CD4-positive, alpha-beta T cell (primary cell): ENCODE measurements around the gene FOLR1. TPM values are rescaled to one million over a fixed set of nuclear protein-coding genes. Genes with fewer than 3 reads are reported as not detected.
A peak's percentile ranks its signal among the peaks of the same experiment; 100 is the strongest.

Source experiments
- ATAC-seq: fragments of 200-7000 bp; cut with Tn5 transposase; one replicate; pipeline ENCODE4 v1.10.0; 2022; ENCODE audit warnings: mild to moderate bottlenecking; ENCODE audit not compliant: poor library complexity
- CTCF ChIA-PET: fragments of 350-600 bp; sonication (Branson Sonifier 250); formaldehyde crosslinking; loops from one replicate; lab custom pipeline; 2021; ENCODE audit warnings: antibody characterized with exemption, inconsistent platforms; lab: Charles Lee
- POLR2A ChIA-PET: fragments of 350-600 bp; sonication (Branson Sonifier 250); formaldehyde crosslinking; loops from one replicate; lab custom pipeline; 2021; ENCODE audit warnings: antibody characterized with exemption, inconsistent platforms; lab: Charles Lee
- DNase-seq, 14 experiments: peaks; one replicate each; pipeline ENCODE4 v3.0.0-alpha.2; 2013 to 2020; ENCODE audit warnings: mixed read lengths in 2 of 14
- H3K27ac ChIP-seq, 2 donors: one replicate each; pipeline versions ENCODE4 v1.5.1 to v1.7.0; 2013; ENCODE audit warnings: low read length in 2 of 2, low read depth in 1 of 2, mild to moderate bottlenecking in 1 of 2
- H3K27me3 ChIP-seq, 2 experiments: 1 replicate in 1 of 2; 2 replicates in 1 of 2; pipeline versions ENCODE4 v1.6.1 to v1.7.0; 2013; ENCODE audit warnings: low read length in 2 of 2, control low read depth in 1 of 2, mild to moderate bottlenecking in 1 of 2, moderate library complexity in 1 of 2; ENCODE audit not compliant: insufficient read depth in 2 of 2, control insufficient read depth in 1 of 2
- H3K36me3 ChIP-seq: one replicate; pipeline ENCODE4 v1.6.1; 2013; ENCODE audit warnings: low read length, control low read depth; ENCODE audit not compliant: insufficient read depth
- H3K4me1 ChIP-seq: one replicate; pipeline ENCODE4 v1.6.1; 2013; ENCODE audit warnings: low read length, control low read depth; ENCODE audit not compliant: insufficient read depth
- H3K4me3 ChIP-seq: one replicate; pipeline ENCODE4 v1.5.1; 2013; ENCODE audit warnings: mild to moderate bottlenecking, low read length, moderate library complexity
- H3K9me3 ChIP-seq, 2 experiments: 1 replicate in 1 of 2; 2 replicates in 1 of 2; pipeline versions ENCODE4 v1.6.1 to v1.7.0; 2013; ENCODE audit warnings: low read length in 2 of 2, mild to moderate bottlenecking in 2 of 2, control low read depth in 1 of 2, moderate library complexity in 1 of 2; ENCODE audit not compliant: control insufficient read depth in 1 of 2, insufficient read depth in 1 of 2
- H3K27ac Mint-ChIP-seq: one replicate; pipeline ENCODE4 v1.8.0; 2020; ENCODE audit warnings: mixed read lengths
- H3K27me3 Mint-ChIP-seq: one replicate; pipeline ENCODE4 v1.8.0; 2021; ENCODE audit warnings: mixed read lengths
- H3K36me3 Mint-ChIP-seq: one replicate; pipeline ENCODE4 v1.8.0; 2021; ENCODE audit warnings: low read depth, mixed read lengths
- H3K4me1 Mint-ChIP-seq: one replicate; pipeline ENCODE4 v1.8.0; 2021; ENCODE audit warnings: low read depth, mixed read lengths
- H3K4me3 Mint-ChIP-seq: one replicate; pipeline ENCODE4 v1.8.0; 2020; ENCODE audit warnings: mild to moderate bottlenecking, mixed read lengths
- H3K9me3 Mint-ChIP-seq: one replicate; pipeline ENCODE4 v1.8.0; 2020; ENCODE audit warnings: mixed read lengths
- CTCF ChIP-seq: fragments of 200-600 bp; IDR thresholded peaks from one replicate; pipeline ENCODE4 v1.8.0; 2022; ENCODE audit warnings: antibody characterized with exemption, mild to moderate bottlenecking
- intact Hi-C, 2 experiments: fragments of 100-400 bp; cut with DNase I in 1 of 2; cut with micrococcal nuclease in 1 of 2; formaldehyde crosslinking; loops; one replicate each; pipeline versions ENCODE4 v1.15.1 to v1.9.0; 2023 to 2025; cut with DNase I, micrococcal nuclease
- total RNA-seq, 174 experiments: library from RNA in 2 of 174; stranded (reverse) in 2 of 174; gene quantifications; one replicate each; pipeline ENCODE4 v1.2.3 and lab custom pipeline; 2021 to 2026

FOLR1 gene
- total RNA-seq, 2 experiments from 2014 or later, result not detected

- Histone ChIP-seq H3K36me3 (no peaks in the 10 kb centered on the region), H3K4me3 (no peak within 1 kb of the TSS), H3K27ac (no peak within 1 kb of the TSS), H3K9me3 (peaks cover 0 to 26% of the 10 kb centered on the region in 2 experiments), H3K27me3 (peaks cover 61 to 89% of the 10 kb centered on the region in 2 experiments), H3K4me1 (peaks cover 32% of the 10 kb centered on the region)
- H3K27ac Mint-ChIP-seq, result no peak within 1 kb of the TSS
- ChIA-PET POLR2A (no interaction called here), CTCF (no interaction called here)
- no peaks in the 10 kb centered on the region for H3K9me3 Mint-ChIP-seq
- H3K4me1 Mint-ChIP-seq, result peaks cover 32% of the 10 kb centered on the region
- no peak within 1 kb of the TSS for H3K4me3 Mint-ChIP-seq
- intact Hi-C loops, result no loop called here
- no peak for DNase-seq
- TF ChIP-seq CTCF, result no peak
- no peak for ATAC-seq
- H3K27me3 Mint-ChIP-seq, result peaks cover 48% of the 10 kb centered on the region
- no peaks in the 10 kb centered on the region for H3K36me3 Mint-ChIP-seq
Measured at GRCh38 chr11:72244060-72244360, 52.1 kb downstream of the FOLR1 start, which contains the start of gene PHOX2A. Gene PHOX2A, minus strand, starts transcription at chr11:72244176. Its CDS starts 172 bp downstream, at chr11:72244004.

DNA sequence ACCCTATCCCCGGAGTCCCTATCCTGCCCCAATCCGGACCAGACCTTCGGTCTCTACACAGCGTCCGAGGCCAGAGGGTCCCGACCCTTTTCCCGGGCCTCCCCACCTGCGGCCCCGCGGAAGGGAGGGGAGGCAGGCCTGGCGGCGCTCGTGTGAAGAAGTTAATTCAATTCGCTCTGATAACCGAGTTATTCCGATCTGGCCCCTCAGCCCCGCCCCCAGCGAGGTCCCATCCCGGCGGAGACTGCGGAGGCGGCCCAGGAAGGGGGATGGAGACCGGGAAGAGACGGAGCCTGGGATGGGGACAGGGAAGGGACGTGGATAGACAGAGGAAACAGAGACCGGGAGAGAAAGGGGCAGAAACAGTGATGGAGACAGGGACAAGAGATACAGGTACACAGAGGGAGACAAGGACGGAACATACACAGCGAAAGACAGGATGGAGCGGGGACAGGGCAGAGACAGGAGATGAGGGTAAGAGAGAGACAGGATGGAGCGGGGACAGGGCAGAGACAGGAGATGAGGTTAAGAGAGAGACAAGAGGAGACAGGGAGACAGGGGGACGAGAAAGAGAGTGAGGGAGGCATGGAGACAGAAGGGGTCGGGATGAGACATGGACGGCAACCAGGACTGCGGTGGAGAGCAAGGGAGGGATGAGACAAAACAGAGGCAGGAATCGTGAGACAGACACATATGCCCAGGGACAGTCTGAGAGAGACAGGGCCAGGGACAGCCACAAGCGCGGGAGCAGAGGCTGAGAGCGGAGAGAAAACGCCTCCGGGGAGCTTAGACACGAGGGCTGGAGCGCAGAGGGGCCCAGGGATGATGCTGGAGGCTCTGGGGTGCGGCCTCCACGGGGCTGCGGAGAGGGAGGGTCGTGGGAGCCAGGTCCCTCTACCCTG is 52.7 kb downstream of the FOLR1 start:
- intact Hi-C loops, result no loop called here
- H3K27ac ChIP-seq, result no peak overlapping the region
- peaks cover 58 to 83% of the 10 kb centered on the region in 2 experiments for H3K27me3 ChIP-seq
- POLR2A ChIA-PET, result no interaction called here
- Mint-ChIP-seq H3K27me3 (peaks cover 45% of the 10 kb centered on the region), H3K4me3 (no peak overlapping the region), H3K9me3 (no peaks in the 10 kb centered on the region), H3K36me3 (no peaks in the 10 kb centered on the region), H3K4me1 (peaks cover 32% of the 10 kb centered on the region), H3K27ac (no peak overlapping the region)
- peaks cover 27% of the 10 kb centered on the region for H3K4me1 ChIP-seq
- no peak overlapping the region for H3K4me3 ChIP-seq
- DNase-seq (no peak), ATAC-seq (peak; percentile 41)
- no peak for TF ChIP-seq CTCF
- peaks cover 0 to 26% of the 10 kb centered on the region in 2 experiments for H3K9me3 ChIP-seq
- no peaks in the 10 kb centered on the region for H3K36me3 ChIP-seq
- CTCF ChIA-PET, result no interaction called here

DNA sequence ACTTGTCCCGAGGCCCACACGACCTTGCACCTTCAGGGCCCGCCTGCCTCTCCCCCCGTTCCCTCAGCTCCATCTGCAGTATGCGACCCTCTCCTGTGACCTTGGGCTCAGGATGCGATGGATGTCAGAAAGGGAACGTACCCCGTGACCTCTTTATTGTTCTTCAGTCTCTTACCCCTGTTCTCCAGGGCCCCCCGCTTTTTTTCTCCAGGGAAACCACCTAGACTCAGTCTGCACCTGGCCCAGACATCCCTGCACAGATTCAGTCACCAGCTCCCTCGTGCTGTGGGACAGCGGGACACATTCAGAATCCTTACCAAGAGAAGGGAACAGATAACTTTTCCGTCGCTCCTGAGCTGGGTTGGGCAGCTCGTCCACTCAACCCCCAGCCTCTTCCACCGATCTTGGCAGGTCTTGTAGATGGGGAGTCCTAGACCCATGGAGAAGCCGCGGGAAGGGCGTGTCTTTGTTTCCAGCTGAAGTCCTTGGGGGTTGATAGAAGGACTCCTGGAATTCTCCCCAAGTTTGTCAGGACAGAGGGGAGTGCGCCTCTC is 53.4 kb downstream of the FOLR1 start:
- no peaks in the 10 kb centered on the region for H3K36me3 Mint-ChIP-seq
- TF ChIP-seq CTCF, result no peak
- ATAC-seq (no peak), DNase-seq (no peak)
- POLR2A ChIA-PET, result no interaction called here
- H3K4me1 ChIP-seq, result peaks cover 22% of the 10 kb centered on the region
- peaks cover 47% of the 10 kb centered on the region for H3K27me3 Mint-ChIP-seq
- H3K36me3 ChIP-seq, result no peaks in the 10 kb centered on the region
- no peak overlapping the region for H3K4me3 Mint-ChIP-seq
- no peak overlapping the region for H3K27ac Mint-ChIP-seq
- intact Hi-C loops, result no loop called here
- no peak overlapping the region for H3K27ac ChIP-seq
- CTCF ChIA-PET, result no interaction called here
- peaks cover 58 to 80% of the 10 kb centered on the region in 2 experiments for H3K27me3 ChIP-seq
- H3K4me3 ChIP-seq, result no peak overlapping the region
- peaks cover 29% of the 10 kb centered on the region for H3K4me1 Mint-ChIP-seq
- no peaks in the 10 kb centered on the region for H3K9me3 Mint-ChIP-seq
- peaks cover 0 to 26% of the 10 kb centered on the region in 2 experiments for H3K9me3 ChIP-seq

Other genes with a start within 250 kb of the FOLR1 start
- 10 to 100 TPM; 14.7 to 16.8 TPM for gene IL18BP, start 193.2 kb upstream of the FOLR1 start, total RNA-seq
- gene NUMA1, start 111.6 kb upstream of the FOLR1 start, total RNA-seq, result 100 to 1,000 TPM; 191 to 197 TPM
- gene LRRC51, start 111.3 kb upstream of the FOLR1 start, total RNA-seq, result 1 to 10 TPM in 1 of 2 experiments, under 1 TPM in 1; 0.87 to 1.1 TPM
- gene LAMTOR1, start 88.8 kb upstream of the FOLR1 start, total RNA-seq, result 10 to 100 TPM; 29.5 to 30.4 TPM
- not detected for gene TOMT, start 86.2 kb upstream of the FOLR1 start, total RNA-seq
- gene ANAPC15, start 79.4 kb upstream of the FOLR1 start, total RNA-seq, result 10 to 100 TPM; 48.8 to 52.5 TPM
- gene FOLR3, start 56.4 kb upstream of the FOLR1 start, total RNA-seq, result under 1 TPM in 1 of 2 experiments, not detected in 1; 0.47 TPM
- gene FOLR2, start 24.7 kb downstream of the FOLR1 start, total RNA-seq, result not detected
- gene INPPL1, start 32.6 kb downstream of the FOLR1 start, total RNA-seq, result 100 to 1,000 TPM; 124 to 128 TPM
- gene PHOX2A, start 52.0 kb downstream of the FOLR1 start, total RNA-seq, result not detected
- 1 to 10 TPM; 8.7 TPM for gene CLPB, start 242.4 kb downstream of the FOLR1 start, total RNA-seq